Right cardiac atrium (tissue), 5 donors: ENCODE results near the gene DNM2. TPM values are rescaled to one million over a fixed set of nuclear protein-coding genes. Genes with fewer than 3 reads are reported as not detected.
"Not testable (repeated sequence)": the region's sequence is repeated elsewhere in the genome, so short reads cannot be mapped to it uniquely, and the experiment has no call there.

Experiments used
- ATAC-seq, 2 donors: fragments of 200-7000 bp; cut with Tn5 transposase; one replicate each; pipeline versions ENCODE4 v1.8.0 to v1.9.1; 2020; ENCODE audit warnings: moderate library complexity in 2 of 2, mild to moderate bottlenecking in 1 of 2
- DNase-seq, 3 donors: peaks; one replicate each; pipeline ENCODE4 v3.0.0-alpha.2; 2020
- H3K27ac ChIP-seq: one replicate; pipeline ENCODE4 v1.5.1; 2013; ENCODE audit warnings: mild to moderate bottlenecking, low read length, control low read depth, moderate library complexity
- H3K27me3 ChIP-seq: one replicate; pipeline ENCODE4 v1.6.1; 2013; ENCODE audit not compliant: control insufficient read depth, insufficient read depth
- H3K4me1 ChIP-seq: one replicate; pipeline ENCODE4 v1.6.1; 2013; ENCODE audit warnings: low read length; ENCODE audit not compliant: control insufficient read depth, insufficient read depth
- H3K4me3 ChIP-seq: one replicate; pipeline ENCODE4 v1.5.1; 2013; ENCODE audit warnings: low read length, control low read depth
- H3K9me3 ChIP-seq: one replicate; pipeline ENCODE4 v1.6.1; 2013; ENCODE audit warnings: low read length; ENCODE audit not compliant: control insufficient read depth
- WGBS: extraction: QIAGEN DNeasy Blood & Tissue Kit; methylation state at CpG from one replicate; pipeline ENCODE4 v1.1.7; 2013; 5-methylcytosine and 5-hydroxymethylcytosine counted together
- intact Hi-C, 4 donors: fragments of 100-400 bp; cut with DNase I; formaldehyde crosslinking; loops; one replicate each; pipeline versions ENCODE4 v1.11.0 to v1.14.0; 2022 to 2023
- polyA plus RNA-seq: library from polyadenylated mRNA; stranded (reverse); fragments of 200-250 nt; gene quantifications from one replicate; pipeline ENCODE4 v1.2.3, GENCODE V29; 2013
- total RNA-seq, 4 donors: library from RNA; stranded (reverse); fragmentation: NEBNext Ultra II Directional; extraction: Animal tissue kit (Norgen Biotek cat#: 25700); gene quantifications; one replicate each; pipeline ENCODE4 v1.2.1, GENCODE V29; 2021
- donor health status: healthy with polysubstance abuse.
- donor health status: DM: no; HTN: yes; CAD: no.
- donor health status: DM: no; HTN: no; CAD: no.
- donor health status: DM: no; HTN: yes; CAD: no; lungs with severe emphysema.
- donor health status: DM: yes; HTN: yes; CAD: no.

DNM2 gene
- total and polyA plus RNA-seq, 5 donors, result 129 to 202 (median 180) TPM

- no peaks in the 10 kb centered on the region for H3K27me3 ChIP-seq
- DNase-seq (no peak), ATAC-seq (no peak)
- peaks cover 3% of the 10 kb centered on the region for H3K4me1 ChIP-seq
- H3K4me3 ChIP-seq, result no peak overlapping the region
- H3K27ac ChIP-seq, result no peak overlapping the region
- WGBS, result 76% methylated on average over 28 of the region's 28 CpGs
- H3K9me3 ChIP-seq, result no peaks in the 10 kb centered on the region
- intact Hi-C loops, result no loop called here
Measured at GRCh38 chr19:10831987-10832938, 114.4 kb downstream of the DNM2 start.

- intact Hi-C loops, result no loop called here
Measured at GRCh38 chr19:10832939-10833296, 115.0 kb downstream of the DNM2 start.

GRCh38 chr19:10835089-10835753 is 117.3 kb downstream of the DNM2 start:
- H3K27me3 ChIP-seq, result no peaks in the 10 kb centered on the region
- ATAC-seq (peak; percentile 2 to 3), DNase-seq (no peak)
- WGBS, result 54% methylated on average over 32 of the region's 32 CpGs
- H3K9me3 ChIP-seq, result no peaks in the 10 kb centered on the region
- intact Hi-C loops, result loop anchor here in 1 of 4 donors (2.0 kb wide), 1 partner anchor 36 kb away; the partner anchor contains the start of gene CARM1
- H3K4me1 ChIP-seq, result peaks cover 3% of the 10 kb centered on the region
- peak overlapping the region; percentile 39 for H3K27ac ChIP-seq
- H3K4me3 ChIP-seq, result no peak overlapping the region

More at GRCh38 chr19:10832939-10833296, 115.0 kb downstream of the DNM2 start:
- H3K9me3 ChIP-seq, result no peaks in the 10 kb centered on the region
- 76% methylated on average over 20 of the region's 20 CpGs for WGBS
- no peak overlapping the region for H3K27ac ChIP-seq
- peaks cover 3% of the 10 kb centered on the region for H3K4me1 ChIP-seq
- H3K4me3 ChIP-seq, result no peak overlapping the region
- H3K27me3 ChIP-seq, result no peaks in the 10 kb centered on the region
- ATAC-seq, result no peak
- DNase-seq, result no peak

GRCh38 chr19:10835754-10836478 is 118.0 kb downstream of the DNM2 start, which contains the start of gene TMED1:
Gene TMED1, minus strand, starts transcription at chr19:10836212. Its CDS starts 21 bp downstream, at chr19:10836191.
- H3K4me3 ChIP-seq, result peak within 1 kb of the TSS; percentile 47
- no peaks in the 10 kb centered on the region for H3K27me3 ChIP-seq
- ATAC-seq, result peak; percentile 95
- H3K4me1 ChIP-seq, result peaks cover 3% of the 10 kb centered on the region
- intact Hi-C loops, result loop anchor here in 1 of 4 donors (2.0 kb wide), 1 partner anchor 35 kb away; the partner anchor contains the start of gene CARM1
- H3K9me3 ChIP-seq, result no peaks in the 10 kb centered on the region
- H3K27ac ChIP-seq, result peak within 1 kb of the TSS; percentile 74
- under 1% methylated on average over 50 of the region's 50 CpGs for WGBS
- DNase-seq, result peak; percentile 99 to 100 (median 100)

- WGBS, result 31% methylated on average over 38 of the region's 38 CpGs
- DNase-seq, result peak; percentile 89 to 94 (median 94)
- ATAC-seq, result peak; percentile 42 to 59
- H3K27me3 ChIP-seq, result no peaks in the 10 kb centered on the region
- intact Hi-C loops, result no loop called here
- H3K4me1 ChIP-seq, result peaks cover 3% of the 10 kb centered on the region
- peak overlapping the region; percentile 47 for H3K4me3 ChIP-seq
- H3K27ac ChIP-seq, result peak overlapping the region; percentile 74
- no peaks in the 10 kb centered on the region for H3K9me3 ChIP-seq
Measured at GRCh38 chr19:10836479-10837330, 118.8 kb downstream of the DNM2 start.

GRCh38 chr19:10837649-10838048 is 119.8 kb downstream of the DNM2 start:
- 95% methylated on average over 7 of the region's 7 CpGs for WGBS
- H3K27me3 ChIP-seq, H3K4me1 ChIP-seq, DNase-seq, H3K4me3 ChIP-seq, H3K27ac ChIP-seq, ATAC-seq, intact Hi-C loops, H3K9me3 ChIP-seq: not testable (repeated sequence)

- H3K4me1 ChIP-seq, result peaks cover 3% of the 10 kb centered on the region
- intact Hi-C loops, result no loop called here
- WGBS, result 88% methylated on average over 11 of the region's 11 CpGs
- H3K27ac ChIP-seq, result no peak overlapping the region
- no peak overlapping the region for H3K4me3 ChIP-seq
- no peaks in the 10 kb centered on the region for H3K9me3 ChIP-seq
- DNase-seq (no peak), ATAC-seq (no peak)
- no peaks in the 10 kb centered on the region for H3K27me3 ChIP-seq
Measured at GRCh38 chr19:10838377-10838776, 120.5 kb downstream of the DNM2 start.

- intact Hi-C loops, result no loop called here
- no peak for ATAC-seq
- Histone ChIP-seq H3K27me3 (no peaks in the 10 kb centered on the region), H3K27ac (no peak overlapping the region), H3K9me3 (no peaks in the 10 kb centered on the region), H3K4me3 (no peak overlapping the region), H3K4me1 (peaks cover 3% of the 10 kb centered on the region)
- 78% methylated on average over 10 of the region's 10 CpGs for WGBS
- no peak for DNase-seq
Measured at GRCh38 chr19:10839114-10840050, 121.5 kb downstream of the DNM2 start.

- Histone ChIP-seq H3K27ac (no peak overlapping the region), H3K4me1 (no peaks in the 10 kb centered on the region), H3K9me3 (no peaks in the 10 kb centered on the region), H3K4me3 (no peak overlapping the region), H3K27me3 (no peaks in the 10 kb centered on the region)
- ATAC-seq (no peak), DNase-seq (no peak)
- 83% methylated on average over 7 of the region's 7 CpGs for WGBS
- intact Hi-C loops, result no loop called here
Measured at GRCh38 chr19:10842788-10843187, 124.9 kb downstream of the DNM2 start.
